H1 (cell line): ENCODE measurements around the gene ZSCAN5A. TPM values are rescaled to one million over a fixed set of nuclear protein-coding genes. Genes with fewer than 3 reads are reported as not detected.

Experiments
- ZNF274 ChIP-seq: IDR thresholded peaks from 2 replicates; pipeline ENCODE4 v1.7.0; 2012; ENCODE audit warnings: low read length, borderline replicate concordance; ENCODE audit errors: extremely low read depth
- polyA plus RNA-seq, 7 experiments: library from polyadenylated mRNA; depleted of rRNA in 3 of 7; stranded (reverse) in 5 of 7; unstranded in 2 of 7; fragments of >200 nt in 5 of 7; fragments of 200-250 nt in 2 of 7; gene quantifications; 1 replicate in 5 of 7; 2 replicates in 1 of 7; 4 replicates in 1 of 7; pipeline versions ENCODE4 v1.2.1 to v1.2.3, GENCODE V29; 2011 to 2013; ENCODE audit warnings: missing spikeins in 2 of 7, mixed read lengths in 2 of 7
- total RNA-seq: library from RNA; stranded (reverse); fragmentation: NEBNext Ultra II Directional; extraction: Animal tissue kit (Norgen Biotek cat#: 25700); gene quantifications from 2 replicates; pipeline ENCODE4 v1.2.1, GENCODE V29; 2021

Gene ZSCAN5A
- total and polyA plus RNA-seq, 2 of the 8 experiments (the other 6 are each of a cell fraction or from before 2014, with no cell fraction given): 8.6 to 11.0 TPM

GRCh38 chr19:56218961-56219360, 95.7 kb downstream of the ZSCAN5A start (continued):
- TF ChIP-seq ZNF274: no peak
